ENCODE results near the gene TMEM8B. TPM values are rescaled to one million over a fixed set of nuclear protein-coding genes. Genes with fewer than 3 reads are reported as not detected.

The TMEM8B gene
- total RNA-seq, 3 donors from 2014 or later, result 12.4 to 22.8 (median 18.9) TPM

DNA sequence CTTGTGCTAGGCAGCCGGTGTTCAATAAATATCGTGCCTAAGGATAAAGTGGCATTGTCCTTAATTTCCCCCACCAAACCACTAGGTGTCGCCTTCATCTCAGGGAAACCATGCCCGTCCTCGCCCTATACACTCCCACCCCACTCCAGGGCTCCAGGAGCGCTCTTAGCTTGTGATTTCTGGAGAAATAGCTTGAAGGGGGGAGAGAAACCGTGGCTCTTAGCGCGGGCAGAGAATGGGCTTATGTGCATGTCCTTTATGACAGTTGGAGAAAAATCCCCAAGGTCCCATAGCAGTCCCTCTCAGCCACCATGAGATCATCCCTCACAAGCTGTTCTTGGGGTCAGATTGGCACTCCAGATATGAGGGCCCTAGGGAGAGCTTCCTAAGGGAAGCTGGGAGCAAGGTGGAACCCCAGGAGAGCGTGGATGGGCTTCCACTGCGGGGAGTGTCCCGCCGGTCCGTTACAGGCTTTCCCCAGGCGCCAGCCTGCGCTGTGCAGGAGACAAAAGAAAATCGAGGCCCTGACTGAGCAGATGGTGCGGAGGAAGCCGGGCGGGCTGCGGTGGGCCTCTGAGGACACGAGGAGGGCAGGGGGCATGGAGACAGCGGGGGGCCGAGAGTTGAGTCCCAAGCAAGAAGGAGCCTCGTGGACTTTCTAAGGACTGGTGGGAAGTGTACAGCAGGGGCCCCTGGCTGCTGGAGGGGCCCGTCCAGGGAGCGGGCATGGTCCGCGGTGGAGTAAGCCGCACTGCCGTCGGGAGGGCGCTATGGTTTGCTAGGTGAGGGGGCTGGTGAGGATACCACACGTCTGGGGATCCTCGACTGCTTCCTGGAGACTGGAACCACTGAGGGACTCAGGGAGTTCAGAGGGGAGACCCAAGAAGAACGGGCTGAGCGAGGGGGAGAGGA is 38.4 kb upstream of the TMEM8B start:
- Histone ChIP-seq H3K9me3 (no peaks in the 10 kb centered on the region), H3K36me3 (ENCODE audit: low read depth) (no peaks in the 10 kb centered on the region), H3K4me3 (no peak overlapping the region), H3K4me1 (ENCODE audit: low read depth) (no peaks in the 10 kb centered on the region)
- intact Hi-C loops (cut with DNase I, micrococcal nuclease), result loop anchor here in 1 of 2 donors (5.0 kb wide), 1 partner anchor 92 kb away; no protein-coding TSS in a partner anchor
- DNase-seq (peak in 2 of 3 donors; percentile 47 to 74), ATAC-seq (peak; percentile 94)
- TF ChIP-seq, protein P1, sequence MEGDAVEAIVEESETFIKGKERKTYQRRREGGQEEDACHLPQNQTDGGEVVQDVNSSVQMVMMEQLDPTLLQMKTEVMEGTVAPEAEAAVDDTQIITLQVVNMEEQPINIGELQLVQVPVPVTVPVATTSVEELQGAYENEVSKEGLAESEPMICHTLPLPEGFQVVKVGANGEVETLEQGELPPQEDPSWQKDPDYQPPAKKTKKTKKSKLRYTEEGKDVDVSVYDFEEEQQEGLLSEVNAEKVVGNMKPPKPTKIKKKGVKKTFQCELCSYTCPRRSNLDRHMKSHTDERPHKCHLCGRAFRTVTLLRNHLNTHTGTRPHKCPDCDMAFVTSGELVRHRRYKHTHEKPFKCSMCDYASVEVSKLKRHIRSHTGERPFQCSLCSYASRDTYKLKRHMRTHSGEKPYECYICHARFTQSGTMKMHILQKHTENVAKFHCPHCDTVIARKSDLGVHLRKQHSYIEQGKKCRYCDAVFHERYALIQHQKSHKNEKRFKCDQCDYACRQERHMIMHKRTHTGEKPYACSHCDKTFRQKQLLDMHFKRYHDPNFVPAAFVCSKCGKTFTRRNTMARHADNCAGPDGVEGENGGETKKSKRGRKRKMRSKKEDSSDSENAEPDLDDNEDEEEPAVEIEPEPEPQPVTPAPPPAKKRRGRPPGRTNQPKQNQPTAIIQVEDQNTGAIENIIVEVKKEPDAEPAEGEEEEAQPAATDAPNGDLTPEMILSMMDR (IDR thresholded peaks at IDR 0.05), result peak; percentile 56

- H3K4me1 ChIP-seq (ENCODE audit: low read depth), result no peaks in the 10 kb centered on the region
- H3K36me3 ChIP-seq (ENCODE audit: low read depth), result no peaks in the 10 kb centered on the region
- TF ChIP-seq, protein P1 (IDR thresholded peaks at IDR 0.05), result no peak
- intact Hi-C loops (cut with DNase I, micrococcal nuclease), result loop anchor here in 1 of 2 donors (5.0 kb wide), 1 partner anchor 91 kb away; no protein-coding TSS in a partner anchor
- peak; percentile 26 for ATAC-seq
- DNase-seq, result no peak
- H3K4me3 ChIP-seq, result no peak within 1 kb of the TSS
- no peaks in the 10 kb centered on the region for H3K9me3 ChIP-seq
These were observed 37.6 kb upstream of the TMEM8B start, which contains the start of gene NPR2 for GRCh38 chr9:35791297-35791921. NPR2 (plus strand) TSS chr9:35791591; CDS start chr9:35792409, 818 bp downstream.

DNA sequence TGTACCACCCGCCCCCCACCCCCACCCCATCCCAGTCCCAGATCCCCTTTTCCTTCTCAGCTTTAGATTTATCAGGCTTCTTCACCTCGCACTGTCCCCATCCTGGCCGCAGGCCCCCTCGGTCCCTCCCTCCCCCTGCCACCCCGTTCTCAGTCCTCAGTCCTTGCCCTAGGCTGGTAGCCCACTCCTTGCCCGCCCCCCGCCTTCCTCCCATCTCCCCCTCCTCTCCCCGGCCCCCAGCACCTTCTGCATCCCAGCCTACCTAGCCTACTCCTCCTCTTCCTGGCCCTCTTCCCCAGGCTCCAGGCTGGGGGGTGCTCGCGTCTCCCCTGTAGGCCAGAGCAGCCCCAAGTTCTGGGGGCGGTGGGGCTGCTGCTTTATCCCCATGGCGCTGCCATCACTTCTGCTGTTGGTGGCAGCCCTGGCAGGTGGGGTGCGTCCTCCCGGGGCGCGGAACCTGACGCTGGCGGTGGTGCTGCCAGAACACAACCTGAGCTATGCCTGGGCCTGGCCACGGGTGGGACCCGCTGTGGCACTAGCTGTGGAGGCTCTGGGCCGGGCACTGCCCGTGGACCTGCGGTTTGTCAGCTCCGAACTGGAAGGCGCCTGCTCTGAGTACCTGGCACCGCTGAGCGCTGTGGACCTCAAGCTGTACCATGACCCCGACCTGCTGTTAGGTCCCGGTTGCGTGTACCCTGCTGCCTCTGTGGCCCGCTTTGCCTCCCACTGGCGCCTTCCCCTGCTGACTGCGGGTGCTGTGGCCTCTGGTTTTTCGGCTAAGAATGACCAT is 36.8 kb upstream of the TMEM8B start:
- Histone ChIP-seq H3K4me1 (ENCODE audit: low read depth) (no peaks in the 10 kb centered on the region), H3K36me3 (ENCODE audit: low read depth) (no peaks in the 10 kb centered on the region), H3K4me3 (no peak overlapping the region), H3K9me3 (no peaks in the 10 kb centered on the region)
- intact Hi-C loops (cut with DNase I, micrococcal nuclease), result loop anchor here in 1 of 2 donors (5.0 kb wide), 1 partner anchor 90 kb away; no protein-coding TSS in a partner anchor
- TF ChIP-seq, protein P1 (IDR thresholded peaks at IDR 0.05), result no peak
- no peak for DNase-seq
- no peak for ATAC-seq

- no peaks in the 10 kb centered on the region for H3K4me1 ChIP-seq (ENCODE audit: low read depth)
- no peak overlapping the region for H3K4me3 ChIP-seq
- TF ChIP-seq, protein P1 (IDR thresholded peaks at IDR 0.05), result no peak
- H3K36me3 ChIP-seq (ENCODE audit: low read depth), result no peaks in the 10 kb centered on the region
- no peak for ATAC-seq
- no peak for DNase-seq
- intact Hi-C loops (cut with DNase I, micrococcal nuclease), result loop anchor here in 1 of 2 donors (5.0 kb wide), 1 partner anchor 89 kb away; no protein-coding TSS in a partner anchor
- no peaks in the 10 kb centered on the region for H3K9me3 ChIP-seq
These were observed 36.2 kb upstream of the TMEM8B start for GRCh38 chr9:35792826-35793225.

GRCh38 chr9:35793461-35793860 is 35.6 kb upstream of the TMEM8B start:
- no peaks in the 10 kb centered on the region for H3K4me1 ChIP-seq (ENCODE audit: low read depth)
- no peaks in the 10 kb centered on the region for H3K9me3 ChIP-seq
- DNase-seq, result no peak
- TF ChIP-seq, protein P1 (IDR thresholded peaks at IDR 0.05), result no peak
- no peaks in the 10 kb centered on the region for H3K36me3 ChIP-seq (ENCODE audit: low read depth)
- ATAC-seq, result no peak
- intact Hi-C loops (cut with DNase I, micrococcal nuclease), result loop anchor here in 1 of 2 donors (5.0 kb wide), 1 partner anchor 89 kb away; no protein-coding TSS in a partner anchor
- no peak overlapping the region for H3K4me3 ChIP-seq

Data from mucosa of descending colon (tissue), 3 donors.